HepG2 (cell line): ENCODE measurements around the gene SLIT3. TPM values are rescaled to one million over a fixed set of nuclear protein-coding genes. Genes with fewer than 3 reads are reported as not detected.

Source experiments
- ATAC-seq: fragments of 200-7000 bp; cut with Tn5 transposase; 3 replicates; pipeline ENCODE4 v1.9.1; 2020; ENCODE audit warnings: mild to moderate bottlenecking, moderate library complexity
- BruUV-seq: library from RNA; stranded (reverse); fragments of 400-500 nt; replicated peaks from 2 replicates; lab custom pipeline; 2021; lab: Mats Ljungman, UMichigan
- CTCF ChIA-PET: fragments of 300-600 bp; formaldehyde crosslinking; extraction: SDS; loops from one replicate; lab custom pipeline; 2021; ENCODE audit warnings: low total read pairs, inconsistent platforms, low intra/inter-chr PET ratio; lab: Yijun Ruan, JAX
- POLR2A ChIA-PET: fragments of 350-600 bp; sonication (Branson Sonifier 250); formaldehyde crosslinking; loops from one replicate; lab custom pipeline; 2020; ENCODE audit warnings: antibody characterized with exemption, inconsistent platforms; lab: Yijun Ruan, JAX
- DNase-seq: peaks from one replicate; pipeline ENCODE4 v3.0.0-alpha.2; 2015; ENCODE audit warnings: low spot score
- FAIRE-seq: peaks from 3 replicates; lab custom pipeline; 2011; peaks lifted over from hg19 to GRCh38; lab: Jason Lieb, UNC
- H2AFZ ChIP-seq: one replicate; pipeline ENCODE4 v1.6.1; 2011; ENCODE audit warnings: low read length, inconsistent platforms
- H3K27ac ChIP-seq: fragments of 300-600 bp; 3 replicates; pipeline ENCODE4 v1.8.0; 2011; ENCODE audit warnings: mixed run types, mild to moderate bottlenecking, mixed read lengths, low read length, inconsistent platforms; ENCODE audit not compliant: insufficient read depth; ENCODE audit errors: extremely low read length
- H3K27me3 ChIP-seq, 2 experiments: fragments of 200-600 bp in 1 of 2; 2 replicates in 1 of 2; 3 replicates in 1 of 2; pipeline versions ENCODE4 v1.6.0 to v1.8.0; 2011; ENCODE audit warnings: low read length in 2 of 2, mild to moderate bottlenecking in 2 of 2, moderate library complexity in 2 of 2, inconsistent platforms in 1 of 2; ENCODE audit not compliant: insufficient read depth in 2 of 2, control insufficient read depth in 1 of 2
- H3K36me3 ChIP-seq, 2 experiments: fragments of 200-600 bp in 1 of 2; replicated peaks in 1 of 2; 2 replicates in 1 of 2; 3 replicates in 1 of 2; pipeline versions ENCODE4 v1.5.1 to v1.8.0; 2011; ENCODE audit warnings: low read length in 2 of 2, inconsistent platforms in 1 of 2; ENCODE audit not compliant: insufficient read depth in 2 of 2, control insufficient read depth in 1 of 2
- H3K4me1 ChIP-seq: 2 replicates; pipeline ENCODE4 v1.5.1; 2012; ENCODE audit warnings: low read length, inconsistent platforms; ENCODE audit not compliant: insufficient read depth
- H3K4me2 ChIP-seq: 2 replicates; pipeline ENCODE4 v1.6.0; 2011; ENCODE audit warnings: low read depth, low read length, inconsistent platforms
- H3K4me3 ChIP-seq, 3 experiments: fragments of 200-600 bp in 1 of 3; sonication (generic), shearing (Covaris generic) in 1 of 3; replicated peaks in 1 of 3; 2 replicates each; pipeline ENCODE4 v1.5.1; 2011 to 2016; ENCODE audit warnings: low read length in 3 of 3, inconsistent platforms in 2 of 3, low read depth in 2 of 3, mild to moderate bottlenecking in 2 of 3, control low read depth in 1 of 3, mixed read lengths in 1 of 3; ENCODE audit not compliant: insufficient read depth in 1 of 3
- H3K79me2 ChIP-seq: one replicate; pipeline ENCODE4 v1.6.1; 2011; ENCODE audit warnings: low read length, inconsistent platforms; ENCODE audit not compliant: insufficient read depth
- H3K9ac ChIP-seq: 2 replicates; pipeline ENCODE4 v1.6.0; 2011; ENCODE audit warnings: mild to moderate bottlenecking, low read depth, low read length, inconsistent platforms; ENCODE audit not compliant: insufficient read depth
- H3K9me3 ChIP-seq: 2 replicates; pipeline ENCODE4 v1.5.1; 2012; ENCODE audit warnings: mild to moderate bottlenecking, low read length
- H4K20me1 ChIP-seq: 2 replicates; pipeline ENCODE4 v1.6.0; 2011; ENCODE audit warnings: inconsistent platforms, mild to moderate bottlenecking, low read length, moderate library complexity; ENCODE audit not compliant: insufficient read depth
- ARID2 ChIP-seq: sonication (generic); formaldehyde crosslinking; IDR thresholded peaks from 2 replicates; pipeline ENCODE4 v1.8.1; 2022; ENCODE audit warnings: mild to moderate bottlenecking, missing genetic modification reagents, borderline replicate concordance
- EED ChIP-seq: sonication (generic); formaldehyde crosslinking; IDR thresholded peaks from 2 replicates; pipeline ENCODE4 v1.5.0; 2020; ENCODE audit warnings: mild to moderate bottlenecking, missing genetic modification reagents
- MLLT10 ChIP-seq: sonication (generic); formaldehyde crosslinking; IDR thresholded peaks from 2 replicates; pipeline ENCODE4 v1.4.0; 2020; ENCODE audit warnings: missing genetic modification reagents
- ONECUT2 ChIP-seq: sonication (generic); formaldehyde crosslinking; IDR thresholded peaks from 2 replicates; pipeline ENCODE4 v1.4.0; 2020; ENCODE audit warnings: missing genetic modification reagents
- PAWR ChIP-seq: sonication (generic); formaldehyde crosslinking; IDR thresholded peaks from 2 replicates; pipeline ENCODE4 v1.4.0; 2020; ENCODE audit warnings: missing genetic modification reagents, mild to moderate bottlenecking, borderline replicate concordance
- SOX5 ChIP-seq: IDR thresholded peaks from 2 replicates; pipeline ENCODE4 v1.6.1; 2016; ENCODE audit warnings: borderline replicate concordance
- TCF12 ChIP-seq, 2 experiments: fragments of 450-650 bp in 1 of 2; sonication (generic) in 1 of 2; formaldehyde crosslinking in 1 of 2; IDR thresholded peaks; 2 replicates each; pipeline versions ENCODE4 v1.6.1 to v1.8.0; 2017 to 2022; ENCODE audit warnings: antibody characterized with exemption in 1 of 2, mild to moderate bottlenecking in 1 of 2, missing genetic modification reagents in 1 of 2, moderate library complexity in 1 of 2
- ZFP1 ChIP-seq: IDR thresholded peaks from 2 replicates; pipeline ENCODE4 v1.6.1; 2016
- ZKSCAN8 ChIP-seq: IDR thresholded peaks from 2 replicates; pipeline ENCODE4 v1.6.1; 2016; ENCODE audit warnings: borderline replicate concordance, missing genetic modification reagents, missing compliant biosample characterization
- ZMAT3 ChIP-seq: sonication (generic); formaldehyde crosslinking; conservative IDR thresholded peaks from 2 replicates; pipeline ENCODE4 v1.7.0; 2021; ENCODE audit warnings: missing genetic modification reagents
- ZNF143 ChIP-seq: sonication (generic); formaldehyde crosslinking; IDR thresholded peaks from 2 replicates; pipeline ENCODE4 v1.4.0; 2020; ENCODE audit warnings: missing genetic modification reagents
- ZNF33A ChIP-seq: sonication (generic); formaldehyde crosslinking; IDR thresholded peaks from 2 replicates; pipeline ENCODE4 v1.5.1; 2020; ENCODE audit warnings: missing genetic modification reagents, mild to moderate bottlenecking, moderate library complexity, borderline replicate concordance
- ZNF432 ChIP-seq: sonication (generic); formaldehyde crosslinking; IDR thresholded peaks from 2 replicates; pipeline ENCODE4 v1.5.0; 2020; ENCODE audit warnings: missing genetic modification reagents, mild to moderate bottlenecking, borderline replicate concordance
- ZNF557 ChIP-seq: sonication (generic); formaldehyde crosslinking; IDR thresholded peaks from 2 replicates; pipeline ENCODE4 v1.4.0; 2020; ENCODE audit warnings: missing genetic modification reagents
- in situ Hi-C: cut with HindIII; loops from 2 replicates; pipeline ENCODE4 v1.10.0; 2017; ENCODE audit warnings: low pct_unique_long_range_greater_than_20kb; ENCODE audit not compliant: extremely low pct_ligation_motif_present
- intact Hi-C: fragments of 100-400 bp; cut with micrococcal nuclease; formaldehyde crosslinking; loops from one replicate; pipeline ENCODE4 v1.10.0; 2022; ENCODE audit not compliant: unreplicated experiment
- polyA plus RNA-seq, 8 experiments: library from polyadenylated mRNA; depleted of rRNA in 3 of 8; stranded (reverse) in 7 of 8; unstranded in 1 of 8; fragments of >200 nt; fragmentation: Illumina TruSeq in 4 of 8; extraction: Trizol in 4 of 8; gene quantifications; 2 replicates each; pipeline versions ENCODE4 v1.2.1 to v1.2.3, GENCODE V29; 2011 to 2016; ENCODE audit warnings: low read depth in 4 of 8, missing spikeins in 1 of 8, mixed read lengths in 1 of 8; ENCODE audit not compliant: insufficient read depth in 1 of 8
- total RNA-seq, 5 experiments: library from RNA; depleted of rRNA; stranded (reverse); fragments of >200 nt; fragmentation: Illumina TruSeq; extraction: Trizol; gene quantifications; 2 replicates each; pipeline ENCODE4 v1.2.3, GENCODE V29; 2016; ENCODE audit warnings: low read depth in 1 of 5
- TF ChIP-seq, protein P1 (sequence below): IDR thresholded peaks from 2 replicates; pipeline ENCODE4 v1.6.1; 2016; ENCODE audit warnings: low read depth, borderline replicate concordance
- TF ChIP-seq, protein P2 (sequence below): sonication (generic); formaldehyde crosslinking; IDR thresholded peaks from 2 replicates; pipeline ENCODE4 v1.9.0; 2021; ENCODE audit warnings: missing genetic modification reagents, borderline replicate concordance
- TF ChIP-seq, protein P3 (sequence below): sonication (generic); formaldehyde crosslinking; IDR thresholded peaks from 2 replicates; pipeline ENCODE4 v1.4.0; 2020; ENCODE audit warnings: missing genetic modification reagents
- TF ChIP-seq, protein P4 (sequence below): IDR thresholded peaks from 2 replicates; pipeline ENCODE4 v1.6.1; 2016

The SLIT3 gene
- total and polyA plus RNA-seq, 2 of the 13 experiments (the other 11 are each of a cell fraction or from before 2014, with no cell fraction given) = not detected

DNA sequence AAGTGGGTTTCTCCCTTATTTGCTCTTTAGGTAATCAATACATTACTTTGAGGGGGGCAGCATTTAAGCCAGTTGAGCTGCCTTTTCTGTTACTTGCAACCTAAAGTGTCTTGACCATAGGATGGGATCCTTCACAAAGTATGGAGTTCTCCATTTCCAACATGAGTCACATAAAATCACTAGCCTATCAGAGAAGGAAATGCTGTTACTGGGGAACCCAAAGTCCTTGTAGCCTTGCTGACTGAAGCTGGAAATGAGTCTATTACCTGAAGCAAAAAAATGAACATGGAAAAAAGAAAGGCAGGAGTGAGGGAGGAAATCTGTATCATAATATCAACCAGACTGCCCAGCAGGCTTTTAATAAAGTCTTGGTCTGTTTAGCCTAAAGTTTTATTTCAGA, 42.8 kb upstream of the SLIT3 start:
- H3K79me2 ChIP-seq = no peaks in the 10 kb centered on the region
- H3K36me3 ChIP-seq = no peaks in the 10 kb centered on the region
- no peak overlapping the region for H3K27ac ChIP-seq
- H3K4me1 ChIP-seq = no peaks in the 10 kb centered on the region
- no peak overlapping the region for H3K4me2 ChIP-seq
- CTCF ChIA-PET = no interaction called here
- no TSS peak for BruUV-seq
- H4K20me1 ChIP-seq = no peaks in the 10 kb centered on the region
- no peak for ATAC-seq
- no peaks in the 10 kb centered on the region for H3K27me3 ChIP-seq
- no peaks in the 10 kb centered on the region for H3K9me3 ChIP-seq
- H3K4me3 ChIP-seq = no peak overlapping the region
- intact Hi-C loops (no loop called here), in situ Hi-C loops (no loop called here)
- no peak overlapping the region for H3K9ac ChIP-seq
- DNase-seq = no peak
- no peak for TF ChIP-seq ZNF33A (CRISPR knock-in tag)
- TF ChIP-seq ONECUT2 = no peak
- TF ChIP-seq PAWR (CRISPR knock-in tag) = no peak
- TF ChIP-seq ZNF432 (CRISPR knock-in tag) = no peak
- TF ChIP-seq SOX5 (CRISPR knock-in tag) = no peak
- TF ChIP-seq TCF12 (IDR thresholded peaks at IDR 0.05) = no peak
- TF ChIP-seq TCF12 (CRISPR knock-in tag; IDR thresholded peaks at IDR 0.05) = no peak
- TF ChIP-seq ZMAT3 (CRISPR knock-in tag) = no peak
- TF ChIP-seq ZNF557 (CRISPR knock-in tag) = no peak
- TF ChIP-seq ZFP1 (CRISPR knock-in tag) = no peak
- TF ChIP-seq EED (CRISPR knock-in tag) = no peak
- TF ChIP-seq, protein P1, sequence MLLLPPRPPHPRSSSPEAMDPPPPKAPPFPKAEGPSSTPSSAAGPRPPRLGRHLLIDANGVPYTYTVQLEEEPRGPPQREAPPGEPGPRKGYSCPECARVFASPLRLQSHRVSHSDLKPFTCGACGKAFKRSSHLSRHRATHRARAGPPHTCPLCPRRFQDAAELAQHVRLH (CRISPR knock-in tag) = no peak
- no peak for TF ChIP-seq ZKSCAN8 (CRISPR knock-in tag)
- no peak for TF ChIP-seq ARID2 (CRISPR knock-in tag)
- TF ChIP-seq, protein P2, sequence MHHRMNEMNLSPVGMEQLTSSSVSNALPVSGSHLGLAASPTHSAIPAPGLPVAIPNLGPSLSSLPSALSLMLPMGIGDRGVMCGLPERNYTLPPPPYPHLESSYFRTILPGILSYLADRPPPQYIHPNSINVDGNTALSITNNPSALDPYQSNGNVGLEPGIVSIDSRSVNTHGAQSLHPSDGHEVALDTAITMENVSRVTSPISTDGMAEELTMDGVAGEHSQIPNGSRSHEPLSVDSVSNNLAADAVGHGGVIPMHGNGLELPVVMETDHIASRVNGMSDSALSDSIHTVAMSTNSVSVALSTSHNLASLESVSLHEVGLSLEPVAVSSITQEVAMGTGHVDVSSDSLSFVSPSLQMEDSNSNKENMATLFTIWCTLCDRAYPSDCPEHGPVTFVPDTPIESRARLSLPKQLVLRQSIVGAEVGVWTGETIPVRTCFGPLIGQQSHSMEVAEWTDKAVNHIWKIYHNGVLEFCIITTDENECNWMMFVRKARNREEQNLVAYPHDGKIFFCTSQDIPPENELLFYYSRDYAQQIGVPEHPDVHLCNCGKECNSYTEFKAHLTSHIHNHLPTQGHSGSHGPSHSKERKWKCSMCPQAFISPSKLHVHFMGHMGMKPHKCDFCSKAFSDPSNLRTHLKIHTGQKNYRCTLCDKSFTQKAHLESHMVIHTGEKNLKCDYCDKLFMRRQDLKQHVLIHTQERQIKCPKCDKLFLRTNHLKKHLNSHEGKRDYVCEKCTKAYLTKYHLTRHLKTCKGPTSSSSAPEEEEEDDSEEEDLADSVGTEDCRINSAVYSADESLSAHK (CRISPR knock-in tag) = no peak
- TF ChIP-seq, protein P3, sequence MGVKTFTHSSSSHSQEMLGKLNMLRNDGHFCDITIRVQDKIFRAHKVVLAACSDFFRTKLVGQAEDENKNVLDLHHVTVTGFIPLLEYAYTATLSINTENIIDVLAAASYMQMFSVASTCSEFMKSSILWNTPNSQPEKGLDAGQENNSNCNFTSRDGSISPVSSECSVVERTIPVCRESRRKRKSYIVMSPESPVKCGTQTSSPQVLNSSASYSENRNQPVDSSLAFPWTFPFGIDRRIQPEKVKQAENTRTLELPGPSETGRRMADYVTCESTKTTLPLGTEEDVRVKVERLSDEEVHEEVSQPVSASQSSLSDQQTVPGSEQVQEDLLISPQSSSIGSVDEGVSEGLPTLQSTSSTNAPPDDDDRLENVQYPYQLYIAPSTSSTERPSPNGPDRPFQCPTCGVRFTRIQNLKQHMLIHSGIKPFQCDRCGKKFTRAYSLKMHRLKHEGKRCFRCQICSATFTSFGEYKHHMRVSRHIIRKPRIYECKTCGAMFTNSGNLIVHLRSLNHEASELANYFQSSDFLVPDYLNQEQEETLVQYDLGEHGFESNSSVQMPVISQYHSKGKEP (CRISPR knock-in tag) = no peak
- TF ChIP-seq, protein P4, sequence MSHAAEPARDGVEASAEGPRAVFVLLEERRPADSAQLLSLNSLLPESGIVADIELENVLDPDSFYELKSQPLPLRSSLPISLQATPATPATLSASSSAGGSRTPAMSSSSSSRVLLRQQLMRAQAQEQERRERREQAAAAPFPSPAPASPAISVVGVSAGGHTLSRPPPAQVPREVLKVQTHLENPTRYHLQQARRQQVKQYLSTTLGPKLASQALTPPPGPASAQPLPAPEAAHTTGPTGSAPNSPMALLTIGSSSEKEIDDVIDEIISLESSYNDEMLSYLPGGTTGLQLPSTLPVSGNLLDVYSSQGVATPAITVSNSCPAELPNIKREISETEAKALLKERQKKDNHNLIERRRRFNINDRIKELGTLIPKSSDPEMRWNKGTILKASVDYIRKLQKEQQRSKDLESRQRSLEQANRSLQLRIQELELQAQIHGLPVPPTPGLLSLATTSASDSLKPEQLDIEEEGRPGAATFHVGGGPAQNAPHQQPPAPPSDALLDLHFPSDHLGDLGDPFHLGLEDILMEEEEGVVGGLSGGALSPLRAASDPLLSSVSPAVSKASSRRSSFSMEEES (CRISPR knock-in tag) = no peak
- no peak for TF ChIP-seq MLLT10 (CRISPR knock-in tag)
- TF ChIP-seq ZNF143 (CRISPR knock-in tag) = no peak
- TF ChIP-seq, all 625 proteins: peak for 0
- POLR2A ChIA-PET = no interaction called here
- FAIRE-seq = no peak
- no peak overlapping the region for H2AFZ ChIP-seq
